Measurements from ENCODE around the gene ATP1B3. TPM values are rescaled to one million over a fixed set of nuclear protein-coding genes. Genes with fewer than 3 reads are reported as not detected.

Gene ATP1B3
- total RNA-seq, 5 donors from 2014 or later (not counting 1 experiment from before 2014, with no cell fraction given): 28.7 to 41.4 (median 35.3) TPM

DNA sequence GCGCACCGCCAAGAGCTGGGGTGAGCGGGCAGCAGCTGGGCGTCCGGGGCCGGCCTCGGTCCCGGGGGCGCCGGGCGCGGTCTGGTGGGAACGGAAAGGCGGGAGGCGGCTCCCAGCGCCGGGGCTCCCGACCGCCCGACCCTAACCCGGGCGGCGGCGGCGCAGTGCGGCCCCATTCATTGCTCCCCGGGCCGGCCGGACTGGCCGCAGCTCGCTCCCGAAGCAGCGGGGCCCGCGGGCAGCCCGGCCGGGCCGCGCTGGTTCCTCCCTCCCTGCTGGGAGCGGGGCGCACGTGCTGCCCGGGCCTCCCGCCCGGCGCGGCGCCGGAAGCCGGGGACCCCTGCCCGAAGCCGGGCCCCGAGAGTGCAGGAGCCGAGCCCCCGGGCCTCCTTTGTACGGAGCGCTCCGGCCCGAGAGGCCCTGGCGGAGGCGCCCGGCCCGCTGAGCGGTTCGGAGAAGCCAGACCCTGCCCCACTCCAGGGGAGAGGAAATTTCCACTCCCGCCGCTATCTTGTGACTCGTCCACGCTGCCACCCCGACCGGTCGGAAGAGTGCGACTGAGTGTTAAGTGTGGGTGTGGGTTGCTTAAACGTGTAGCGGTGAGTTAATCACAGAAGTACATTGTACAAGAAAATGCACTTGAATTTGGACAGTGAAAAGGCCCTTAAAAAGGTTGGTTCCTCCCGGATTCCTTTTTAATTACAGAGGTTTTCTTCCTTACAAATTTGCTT, 613 bp downstream of the ATP1B3 start:
- no peaks in the 10 kb centered on the region for H3K27me3 ChIP-seq (replicated peaks in 1 of 2; ENCODE audit: control insufficient read depth in 2 of 2, extremely low read depth in 1 of 2, insufficient read depth in 2 of 2, low read length in 1 of 2)
- ATAC-seq (replicated peaks in 1 of 4) (peak; percentile 5 to 15 (median 8)), DNase-seq (peak; percentile 5 to 65 (median 35))
- peak overlapping the region; percentile 57 to 69 for H3K4me3 ChIP-seq (ENCODE audit: control insufficient read depth in 1 of 2, extremely low read depth in 1 of 2, low read length in 1 of 2)
- Mint-ChIP-seq H3K36me3 (peaks cover 8% of the 10 kb centered on the region), H3K4me3 (peak overlapping the region; percentile 86 to 95 (median 90)), H3K4me1 (peaks cover 41 to 48% (median 45%) of the 10 kb centered on the region in 3 donors), H3K9me3 (no peaks in the 10 kb centered on the region), H3K27ac (peak overlapping the region; percentile 80 to 84), H3K27me3 (no peaks in the 10 kb centered on the region)
- peaks cover 12 to 14% of the 10 kb centered on the region in 2 experiments for H3K4me1 ChIP-seq (ENCODE audit: control insufficient read depth in 1 of 2, extremely low read depth in 1 of 2, insufficient read depth in 2 of 2, low read length in 2 of 2)
- no peaks in the 10 kb centered on the region for H3K36me3 ChIP-seq (ENCODE audit: control insufficient read depth in 2 of 2, extremely low read depth in 1 of 2, insufficient read depth in 1 of 2, low read length in 1 of 2)
- under 1% methylated on average over 69 of the region's 76 CpGs for whole genome bisulfite sequencing (ENCODE audit: insufficient coverage)
- no peaks in the 10 kb centered on the region for H3K9me3 ChIP-seq
- ChIA-PET POLR2A (interaction anchor here (0.6 to 1.0 kb wide), 14 partner anchors 9 to 1168 kb away, joined by 3 to 12 read pairs (median 4); no protein-coding TSS in a partner anchor), CTCF (interaction anchor here (0.6 to 1.1 kb wide), 6 partner anchors 9 to 903 kb away, joined by 3 to 8 read pairs (median 4); no protein-coding TSS in a partner anchor)
- H3K27ac ChIP-seq (ENCODE audit: low read length): peak overlapping the region; percentile 68

DNA sequence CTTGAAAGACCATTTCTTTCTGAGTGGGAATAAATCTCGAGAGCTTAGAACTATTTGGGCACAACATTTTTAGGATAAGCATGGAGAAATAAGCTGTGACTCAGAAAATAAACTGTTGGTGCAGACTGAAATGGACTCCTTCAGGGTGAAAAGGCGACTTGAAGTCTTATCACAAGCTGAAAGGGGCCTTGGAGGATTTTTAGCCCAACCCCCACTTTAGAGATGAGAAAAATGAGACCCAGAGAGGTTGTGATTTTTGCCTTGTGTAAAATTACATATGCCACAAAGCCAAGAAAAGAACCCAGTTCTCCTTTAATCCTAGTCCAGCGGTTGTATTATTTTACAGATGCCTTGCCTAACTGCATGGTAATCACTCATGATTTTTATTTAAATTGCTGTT, 1.5 kb downstream of the ATP1B3 start:
- WGBS (ENCODE audit: insufficient coverage): no CpG with 5 or more reads among the region's 3 CpGs
- Histone ChIP-seq H3K27me3 (replicated peaks in 1 of 2; ENCODE audit: control insufficient read depth in 2 of 2, extremely low read depth in 1 of 2, insufficient read depth in 2 of 2, low read length in 1 of 2) (no peaks in the 10 kb centered on the region), H3K9me3 (no peaks in the 10 kb centered on the region), H3K4me3 (ENCODE audit: control insufficient read depth in 1 of 2, extremely low read depth in 1 of 2, low read length in 1 of 2) (no peak overlapping the region), H3K36me3 (ENCODE audit: control insufficient read depth in 2 of 2, extremely low read depth in 1 of 2, insufficient read depth in 1 of 2, low read length in 1 of 2) (no peaks in the 10 kb centered on the region), H3K27ac (ENCODE audit: low read length) (no peak overlapping the region), H3K4me1 (ENCODE audit: control insufficient read depth in 1 of 2, extremely low read depth in 1 of 2, insufficient read depth in 2 of 2, low read length in 2 of 2) (peaks cover 12 to 14% of the 10 kb centered on the region in 2 experiments)
- DNase-seq: peak in 1 of 35 experiments; percentile 17
- peak overlapping the region; percentile 78 to 84 for H3K27ac Mint-ChIP-seq
- H3K27me3 Mint-ChIP-seq: no peaks in the 10 kb centered on the region
- peaks cover 10% of the 10 kb centered on the region for H3K36me3 Mint-ChIP-seq
- CTCF ChIA-PET: interaction anchor here (0.6 to 1.3 kb wide), 11 partner anchors 35 to 904 kb away, joined by 3 to 8 read pairs (median 4); partner anchors contain the start of gene RNF7 (in 1 of the 2)
- POLR2A ChIA-PET: interaction anchor here (0.6 to 1.0 kb wide), 13 partner anchors 9 to 721 kb away, joined by 3 to 9 read pairs (median 4); no protein-coding TSS in a partner anchor
- H3K4me3 Mint-ChIP-seq: peak overlapping the region; percentile 82 to 95 (median 89)
- H3K4me1 Mint-ChIP-seq: peaks cover 42 to 52% (median 46%) of the 10 kb centered on the region in 3 donors
- H3K9me3 Mint-ChIP-seq: no peaks in the 10 kb centered on the region
- ATAC-seq (replicated peaks in 1 of 4): no peak

DNA sequence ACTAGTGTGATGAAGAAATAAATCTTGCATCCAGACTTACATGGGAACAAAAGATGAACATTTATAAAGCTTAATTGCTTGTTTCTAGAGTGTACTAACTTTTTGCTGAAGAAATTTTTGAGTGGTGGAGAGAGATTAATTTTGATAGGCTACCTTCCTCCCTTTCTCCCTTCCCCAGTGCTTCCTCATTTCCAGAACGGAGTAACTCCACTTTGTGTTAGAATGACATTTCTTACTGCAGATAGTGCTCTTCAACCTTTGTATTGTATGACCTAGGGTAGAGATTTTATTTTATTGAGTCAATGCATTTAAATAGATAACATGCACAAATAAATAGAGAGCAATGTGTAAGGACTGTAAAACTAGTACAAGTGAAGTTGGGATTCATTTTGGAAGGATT, 1.9 kb downstream of the ATP1B3 start:
- H3K4me1 ChIP-seq (ENCODE audit: control insufficient read depth in 1 of 2, extremely low read depth in 1 of 2, insufficient read depth in 2 of 2, low read length in 2 of 2): peaks cover 12 to 14% of the 10 kb centered on the region in 2 experiments
- Mint-ChIP-seq H3K36me3 (peaks cover 11% of the 10 kb centered on the region), H3K27me3 (no peaks in the 10 kb centered on the region), H3K4me1 (peaks cover 42 to 53% (median 46%) of the 10 kb centered on the region in 3 donors), H3K9me3 (no peaks in the 10 kb centered on the region), H3K4me3 (peak overlapping the region; percentile 82 to 95 (median 89)), H3K27ac (peak overlapping the region; percentile 56 to 59)
- H3K4me3 ChIP-seq (ENCODE audit: control insufficient read depth in 1 of 2, extremely low read depth in 1 of 2, low read length in 1 of 2): no peak overlapping the region
- ChIA-PET POLR2A (interaction anchor here in 1 of 2 donors (0.6 to 0.7 kb wide), 2 partner anchors 122 to 721 kb away, joined by 6 to 9 read pairs; no protein-coding TSS in a partner anchor), CTCF (interaction anchor here in 1 of 2 donors (0.7 to 1.3 kb wide), 6 partner anchors 35 to 223 kb away, joined by 3 to 7 read pairs (median 5); partner anchors contain the start of gene RNF7)
- no peak for DNase-seq
- no peak for ATAC-seq (replicated peaks in 1 of 4)
- no peak overlapping the region for H3K27ac ChIP-seq (ENCODE audit: low read length)
- no peaks in the 10 kb centered on the region for H3K9me3 ChIP-seq
- no CpG with 5 or more reads among the region's 1 CpG for WGBS (ENCODE audit: insufficient coverage)
- no peaks in the 10 kb centered on the region for H3K27me3 ChIP-seq (replicated peaks in 1 of 2; ENCODE audit: control insufficient read depth in 2 of 2, extremely low read depth in 1 of 2, insufficient read depth in 2 of 2, low read length in 1 of 2)
- no peaks in the 10 kb centered on the region for H3K36me3 ChIP-seq (ENCODE audit: control insufficient read depth in 2 of 2, extremely low read depth in 1 of 2, insufficient read depth in 1 of 2, low read length in 1 of 2)

DNA sequence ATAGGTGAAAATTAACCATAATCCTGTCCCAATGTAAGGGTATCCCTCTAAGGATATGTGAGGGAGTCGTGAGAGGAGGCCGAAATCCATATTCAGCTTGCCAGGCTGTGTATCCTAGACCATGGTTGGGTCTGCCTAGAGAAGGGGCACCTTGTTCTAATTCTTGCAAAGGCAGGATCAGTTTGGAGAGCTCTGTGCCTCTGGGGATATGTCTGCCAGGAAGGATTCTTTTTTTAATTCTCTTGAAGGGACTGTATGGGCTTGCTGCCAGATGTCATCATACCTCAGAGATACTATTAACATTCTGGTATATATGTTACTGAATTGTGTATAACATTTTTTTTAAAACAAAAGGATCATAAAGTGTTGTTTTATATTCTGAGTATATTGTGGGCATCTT, 2.4 kb downstream of the ATP1B3 start:
- ChIA-PET CTCF (interaction anchor here in 1 of 2 donors (1.3 kb wide), 1 partner anchor 140 kb away, joined by 5 read pairs; the partner anchor contains the start of gene RNF7), POLR2A (no interaction called here)
- H3K27ac Mint-ChIP-seq: no peak overlapping the region
- H3K36me3 Mint-ChIP-seq: peaks cover 14% of the 10 kb centered on the region
- Histone ChIP-seq H3K27ac (ENCODE audit: low read length) (no peak overlapping the region), H3K4me3 (ENCODE audit: control insufficient read depth in 1 of 2, extremely low read depth in 1 of 2, low read length in 1 of 2) (no peak overlapping the region), H3K27me3 (replicated peaks in 1 of 2; ENCODE audit: control insufficient read depth in 2 of 2, extremely low read depth in 1 of 2, insufficient read depth in 2 of 2, low read length in 1 of 2) (no peaks in the 10 kb centered on the region), H3K9me3 (no peaks in the 10 kb centered on the region), H3K36me3 (ENCODE audit: control insufficient read depth in 2 of 2, extremely low read depth in 1 of 2, insufficient read depth in 1 of 2, low read length in 1 of 2) (no peaks in the 10 kb centered on the region), H3K4me1 (ENCODE audit: control insufficient read depth in 1 of 2, extremely low read depth in 1 of 2, insufficient read depth in 2 of 2, low read length in 2 of 2) (peaks cover 12 to 14% of the 10 kb centered on the region in 2 experiments)
- no peaks in the 10 kb centered on the region for H3K9me3 Mint-ChIP-seq
- peaks cover 46 to 57% (median 48%) of the 10 kb centered on the region in 3 donors for H3K4me1 Mint-ChIP-seq
- H3K27me3 Mint-ChIP-seq: no peaks in the 10 kb centered on the region
- WGBS (ENCODE audit: insufficient coverage): no CpG with 5 or more reads among the region's 2 CpGs
- ATAC-seq (replicated peaks in 1 of 4): no peak
- H3K4me3 Mint-ChIP-seq: peak overlapping the region; percentile 39 to 95 (median 82)
- DNase-seq: no peak

DNA sequence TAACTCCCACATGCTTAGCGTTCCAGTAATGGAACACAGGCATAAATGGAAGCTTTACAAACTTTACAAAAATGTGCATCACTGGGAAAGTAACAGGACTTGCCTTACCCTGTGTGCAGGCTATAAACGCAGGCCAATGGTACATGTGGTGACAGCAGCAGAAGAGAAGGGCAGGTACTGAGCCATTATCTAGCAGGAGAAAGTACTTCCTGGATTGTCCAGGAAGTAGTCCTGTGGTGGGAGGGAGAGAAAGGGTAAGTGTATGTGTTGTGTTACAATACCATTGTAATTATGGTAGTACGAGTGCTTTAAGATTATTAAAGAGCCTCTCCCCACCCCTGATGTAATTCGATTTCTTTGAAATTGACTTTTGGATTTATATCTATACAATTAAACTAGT, 5.3 kb downstream of the ATP1B3 start:
- no peak overlapping the region for H3K27ac Mint-ChIP-seq

DNA sequence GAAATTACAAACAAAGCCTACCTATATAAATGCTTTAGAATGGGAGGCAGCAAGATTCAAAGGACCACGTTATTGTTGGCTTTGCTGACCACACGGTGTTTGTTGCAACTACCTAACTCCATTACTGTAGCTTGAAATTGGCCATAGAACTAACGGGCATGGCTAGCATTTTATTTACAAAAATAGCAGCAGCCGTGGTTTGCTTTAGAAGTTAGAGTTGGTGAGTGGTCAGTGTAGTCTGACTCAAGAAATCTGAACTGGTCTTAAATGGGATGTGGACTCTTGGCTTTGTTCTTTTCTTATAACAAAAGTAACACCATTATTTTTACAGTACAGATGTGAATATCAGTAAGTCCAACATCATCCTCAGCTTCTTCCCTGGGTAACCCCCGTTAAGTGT, 10.6 kb downstream of the ATP1B3 start:
- no peak for ATAC-seq (replicated peaks in 1 of 4)

More for the DNA sequence above, 5.3 kb downstream of the ATP1B3 start:
- H3K27me3 Mint-ChIP-seq: no peaks in the 10 kb centered on the region
- H3K36me3 Mint-ChIP-seq: peaks cover 27% of the 10 kb centered on the region
- DNase-seq: no peak
- no peaks in the 10 kb centered on the region for H3K27me3 ChIP-seq (replicated peaks in 1 of 2; ENCODE audit: control insufficient read depth in 2 of 2, extremely low read depth in 1 of 2, insufficient read depth in 2 of 2, low read length in 1 of 2)
- no peak for ATAC-seq (replicated peaks in 1 of 4)
- H3K4me3 Mint-ChIP-seq: peak overlapping the region in 1 of 3 donors; percentile 16
- CTCF ChIA-PET: no interaction called here
- WGBS (ENCODE audit: insufficient coverage): 75% methylated on average over 2 of the region's 4 CpGs
- H3K9me3 ChIP-seq: no peaks in the 10 kb centered on the region
- peaks cover 45 to 61% (median 46%) of the 10 kb centered on the region in 3 donors for H3K4me1 Mint-ChIP-seq
- POLR2A ChIA-PET: no interaction called here
- no peak overlapping the region for H3K27ac ChIP-seq (ENCODE audit: low read length)
- no peaks in the 10 kb centered on the region for H3K9me3 Mint-ChIP-seq
- H3K4me1 ChIP-seq (ENCODE audit: control insufficient read depth in 1 of 2, extremely low read depth in 1 of 2, insufficient read depth in 2 of 2, low read length in 2 of 2): peaks cover 8 to 14% of the 10 kb centered on the region in 2 experiments
- no peaks in the 10 kb centered on the region for H3K36me3 ChIP-seq (ENCODE audit: control insufficient read depth in 2 of 2, extremely low read depth in 1 of 2, insufficient read depth in 1 of 2, low read length in 1 of 2)
- no peak overlapping the region for H3K4me3 ChIP-seq (ENCODE audit: control insufficient read depth in 1 of 2, extremely low read depth in 1 of 2, low read length in 1 of 2)

More for the DNA sequence above, 10.6 kb downstream of the ATP1B3 start:
- Mint-ChIP-seq H3K36me3 (peaks cover 36% of the 10 kb centered on the region), H3K4me1 (peaks cover 15 to 37% (median 29%) of the 10 kb centered on the region in 3 donors), H3K9me3 (peaks cover 3 to 8% (median 7%) of the 10 kb centered on the region in 3 donors), H3K27ac (no peak overlapping the region), H3K27me3 (no peaks in the 10 kb centered on the region), H3K4me3 (no peak overlapping the region)
- no CpG with 5 or more reads among the region's 5 CpGs for WGBS (ENCODE audit: insufficient coverage)
- DNase-seq: no peak
- H3K9me3 ChIP-seq: no peaks in the 10 kb centered on the region
- no peak overlapping the region for H3K27ac ChIP-seq (ENCODE audit: low read length)
- ChIA-PET CTCF (interaction anchor here (0.8 to 1.2 kb wide), 2 partner anchors 12 to 26 kb away, joined by 3 to 6 read pairs; no protein-coding TSS in a partner anchor), POLR2A (interaction anchor here in 1 of 2 donors (0.7 kb wide), 1 partner anchor 10 kb away, joined by 3 read pairs; no protein-coding TSS in a partner anchor)
- no peaks in the 10 kb centered on the region for H3K4me1 ChIP-seq (ENCODE audit: control insufficient read depth in 1 of 2, extremely low read depth in 1 of 2, insufficient read depth in 2 of 2, low read length in 2 of 2)
- H3K27me3 ChIP-seq (replicated peaks in 1 of 2; ENCODE audit: control insufficient read depth in 2 of 2, extremely low read depth in 1 of 2, insufficient read depth in 2 of 2, low read length in 1 of 2): no peaks in the 10 kb centered on the region
- no peak overlapping the region for H3K4me3 ChIP-seq (ENCODE audit: control insufficient read depth in 1 of 2, extremely low read depth in 1 of 2, low read length in 1 of 2)
- H3K36me3 ChIP-seq (ENCODE audit: control insufficient read depth in 2 of 2, extremely low read depth in 1 of 2, insufficient read depth in 1 of 2, low read length in 1 of 2): no peaks in the 10 kb centered on the region

Data from T-cell (primary cell).